ENCODE results near the gene MAPKAP1.
A peak's percentile ranks its signal among the peaks of the same experiment; 100 is the strongest.

Gene MAPKAP1

GRCh38 chr9:125749951-125750626 lies 43.1 kb upstream of the MAPKAP1 start:
- DNase-seq (ENCODE audit: low read depth): no peak
- H3K4me3 ChIP-seq (replicated peaks; ENCODE audit: low read depth, low read length): peak overlapping the region; percentile 84
- no peak for TF ChIP-seq CTCF (IDR thresholded peaks at IDR 0.05; ENCODE audit: low read length, missing control alignments)

- H3K4me3 ChIP-seq (replicated peaks; ENCODE audit: low read depth, low read length): peak overlapping the region; percentile 84
- TF ChIP-seq CTCF (IDR thresholded peaks at IDR 0.05; ENCODE audit: low read length, missing control alignments): no peak
- no peak for DNase-seq (ENCODE audit: low read depth)
These were observed 42.4 kb upstream of the MAPKAP1 start for GRCh38 chr9:125749287-125749935.

GRCh38 chr9:125748446-125749099 lies 41.6 kb upstream of the MAPKAP1 start:
- no peak for TF ChIP-seq CTCF (IDR thresholded peaks at IDR 0.05; ENCODE audit: low read length, missing control alignments)
- peak overlapping the region; percentile 84 for H3K4me3 ChIP-seq (replicated peaks; ENCODE audit: low read depth, low read length)
- DNase-seq (ENCODE audit: low read depth): no peak

GRCh38 chr9:125747765-125748445 lies 40.9 kb upstream of the MAPKAP1 start:
- no peak for TF ChIP-seq CTCF (IDR thresholded peaks at IDR 0.05; ENCODE audit: low read length, missing control alignments)
- peak overlapping the region; percentile 84 for H3K4me3 ChIP-seq (replicated peaks; ENCODE audit: low read depth, low read length)
- DNase-seq (ENCODE audit: low read depth): no peak

GRCh38 chr9:125747053-125747764 lies 40.2 kb upstream of the MAPKAP1 start, which contains the start of gene PBX3:
TSS of gene PBX3 (plus strand) at chr9:125747373.
- no peak for TF ChIP-seq CTCF (IDR thresholded peaks at IDR 0.05; ENCODE audit: low read length, missing control alignments)
- DNase-seq (ENCODE audit: low read depth): no peak
- H3K4me3 ChIP-seq (replicated peaks; ENCODE audit: low read depth, low read length): peak within 1 kb of the TSS; percentile 84

- no peak for DNase-seq (ENCODE audit: low read depth)
These were observed 39.7 kb upstream of the MAPKAP1 start for GRCh38 chr9:125746774-125747052.

More at GRCh38 chr9:125746774-125747052, 39.7 kb upstream of the MAPKAP1 start:
- H3K4me3 ChIP-seq (replicated peaks; ENCODE audit: low read depth, low read length): peak overlapping the region; percentile 70
- TF ChIP-seq CTCF (IDR thresholded peaks at IDR 0.05; ENCODE audit: low read length, missing control alignments): no peak
